Neural progenitor cell (in vitro differentiated cells): ENCODE results near the gene S100PBP. TPM values are rescaled to one million over a fixed set of nuclear protein-coding genes. Genes with fewer than 3 reads are reported as not detected.

Source experiments
- DNase-seq: peaks from one replicate; pipeline ENCODE4 v3.0.0-alpha.2; 2016; ENCODE audit warnings: low spot score
- H2AFZ ChIP-seq: fragments of 200-600 bp; sonication (generic); replicated peaks from 2 replicates; pipeline ENCODE4 v1.6.1; 2016; ENCODE audit warnings: antibody characterized with exemption
- H3F3A ChIP-seq: fragments of 200-600 bp; sonication (generic); 2 replicates; pipeline ENCODE4 v1.6.1; 2016; ENCODE audit warnings: antibody characterized with exemption, low read depth
- H3K27ac ChIP-seq: fragments of 200-600 bp; sonication (generic); 2 replicates; pipeline ENCODE4 v1.5.1; 2016; ENCODE audit warnings: mild to moderate bottlenecking
- H3K27me3 ChIP-seq: fragments of 200-600 bp; sonication (generic); 2 replicates; pipeline ENCODE4 v1.6.1; 2016; ENCODE audit warnings: mild to moderate bottlenecking, moderate library complexity
- H3K36me3 ChIP-seq: fragments of 200-600 bp; sonication (generic); 2 replicates; pipeline ENCODE4 v1.5.1; 2016
- H3K4me1 ChIP-seq: fragments of 200-600 bp; sonication (generic); 2 replicates; pipeline ENCODE4 v1.6.1; 2016; ENCODE audit warnings: mixed run types
- H3K4me2 ChIP-seq: fragments of 200-600 bp; sonication (generic); 2 replicates; pipeline ENCODE4 v1.6.1; 2016
- H3K4me3 ChIP-seq: fragments of 200-600 bp; sonication (generic); 2 replicates; pipeline ENCODE4 v1.5.1; 2016
- H3K79me2 ChIP-seq: fragments of 200-600 bp; sonication (generic); 2 replicates; pipeline ENCODE4 v1.6.1; 2016; ENCODE audit warnings: low read depth
- H3K9ac ChIP-seq: fragments of 200-600 bp; sonication (generic); 2 replicates; pipeline ENCODE4 v1.6.1; 2016
- H3K9me3 ChIP-seq: fragments of 200-600 bp; sonication (generic); 2 replicates; pipeline ENCODE4 v1.5.1; 2016; ENCODE audit warnings: low read depth
- H4K20me1 ChIP-seq: fragments of 200-600 bp; sonication (generic); 2 replicates; pipeline ENCODE4 v1.6.1; 2016; ENCODE audit warnings: low read depth
- H3K27ac Mint-ChIP-seq: 3 replicates; pipeline ENCODE4 v1.8.0; 2021; ENCODE audit warnings: mixed read lengths
- H3K27me3 Mint-ChIP-seq: 2 replicates; pipeline ENCODE4 v1.8.0; 2022; ENCODE audit warnings: low read depth, mild to moderate bottlenecking, inconsistent platforms, moderate library complexity, mixed read lengths; ENCODE audit not compliant: insufficient read depth
- H3K36me3 Mint-ChIP-seq: 3 replicates; pipeline ENCODE4 v1.8.0; 2021; ENCODE audit warnings: mixed read lengths
- H3K4me1 Mint-ChIP-seq: 3 replicates; pipeline ENCODE4 v1.8.0; 2021; ENCODE audit warnings: mixed read lengths
- H3K4me3 Mint-ChIP-seq: 3 replicates; pipeline ENCODE4 v1.8.0; 2021; ENCODE audit warnings: mild to moderate bottlenecking, moderate library complexity, mixed read lengths
- H3K9me3 Mint-ChIP-seq: 3 replicates; pipeline ENCODE4 v1.8.0; 2020; ENCODE audit warnings: mixed read lengths
- CTCF ChIP-seq: fragments of 200-600 bp; sonication (generic); IDR thresholded peaks from 2 replicates; pipeline ENCODE4 v1.5.1; 2017; ENCODE audit warnings: antibody characterized with exemption, mild to moderate bottlenecking
- EZH2 ChIP-seq: fragments of 200-600 bp; sonication (generic); IDR thresholded peaks from 2 replicates; pipeline ENCODE4 v1.6.1; 2017; ENCODE audit warnings: antibody characterized with exemption, mild to moderate bottlenecking, moderate library complexity
- EZH2phosphoT487 ChIP-seq: fragments of 200-600 bp; sonication (generic); IDR thresholded peaks from 2 replicates; pipeline ENCODE4 v1.6.1; 2017; ENCODE audit warnings: antibody characterized with exemption
- total RNA-seq: library from RNA; depleted of rRNA; stranded (reverse); fragments of >200 nt; gene quantifications from 2 replicates; pipeline ENCODE4 v1.2.3, GENCODE V29; 2015; ENCODE audit warnings: low replicate concordance

S100PBP gene
- total RNA-seq, 1 donor from 2014 or later = 107 TPM

GRCh38 chr1:32886004-32886827 lies 68.8 kb downstream of the S100PBP start, which contains the start of gene HPCA:
TSS of gene HPCA (plus strand) at chr1:32886491. CDS start at chr1:32888899, 2,408 bp downstream.
- H3K4me2 ChIP-seq = peak within 1 kb of the TSS; percentile 78
- H3K27ac Mint-ChIP-seq = no peak within 1 kb of the TSS

GRCh38 chr1:32886828-32887414 lies 69.5 kb downstream of the S100PBP start:
- Histone ChIP-seq H3K9ac (no peak overlapping the region), H3K27ac (no peak overlapping the region), H3K36me3 (no peaks in the 10 kb centered on the region), H3F3A (no peaks in the 10 kb centered on the region), H3K79me2 (no peaks in the 10 kb centered on the region), H4K20me1 (peaks cover 46% of the 10 kb centered on the region), H3K4me3 (no peak overlapping the region), H2AFZ (no peak overlapping the region), H3K4me1 (peaks cover 16% of the 10 kb centered on the region), H3K4me2 (no peak overlapping the region), H3K27me3 (peaks cover 75% of the 10 kb centered on the region), H3K9me3 (no peaks in the 10 kb centered on the region)
- no peak for DNase-seq
- Mint-ChIP-seq H3K4me3 (no peak overlapping the region), H3K4me1 (peaks cover 15% of the 10 kb centered on the region), H3K27me3 (peaks cover 51% of the 10 kb centered on the region), H3K36me3 (no peaks in the 10 kb centered on the region), H3K27ac (no peak overlapping the region), H3K9me3 (no peaks in the 10 kb centered on the region)
- TF ChIP-seq EZH2 (no peak), CTCF (no peak)

More at GRCh38 chr1:32886004-32886827, 68.8 kb downstream of the S100PBP start, which contains the start of gene HPCA:
- no peaks in the 10 kb centered on the region for H3K9me3 ChIP-seq
- H3K36me3 Mint-ChIP-seq = no peaks in the 10 kb centered on the region
- no peak within 1 kb of the TSS for H2AFZ ChIP-seq
- peaks cover 68% of the 10 kb centered on the region for H3K27me3 ChIP-seq
- TF ChIP-seq CTCF (peak; percentile 91), EZH2phosphoT487 (no peak)
- H3K9ac ChIP-seq = no peak within 1 kb of the TSS
- H3K27me3 Mint-ChIP-seq = peaks cover 53% of the 10 kb centered on the region
- DNase-seq = peak; percentile 96
- H3F3A ChIP-seq = no peaks in the 10 kb centered on the region
- peak within 1 kb of the TSS; percentile 41 for H3K4me3 ChIP-seq
- H3K36me3 ChIP-seq = no peaks in the 10 kb centered on the region
- peaks cover 14% of the 10 kb centered on the region for H3K4me1 Mint-ChIP-seq
- peaks cover 45% of the 10 kb centered on the region for H4K20me1 ChIP-seq
- no peak within 1 kb of the TSS for H3K27ac ChIP-seq
- H3K79me2 ChIP-seq = no peaks in the 10 kb centered on the region
- H3K9me3 Mint-ChIP-seq = no peaks in the 10 kb centered on the region
- H3K4me1 ChIP-seq = peaks cover 16% of the 10 kb centered on the region
- H3K4me3 Mint-ChIP-seq = peak within 1 kb of the TSS; percentile 58

GRCh38 chr1:32887623-32888022 lies 70.2 kb downstream of the S100PBP start:
- H4K20me1 ChIP-seq = peaks cover 53% of the 10 kb centered on the region
- no peaks in the 10 kb centered on the region for H3K79me2 ChIP-seq
- H3K9me3 Mint-ChIP-seq = no peaks in the 10 kb centered on the region
- no peaks in the 10 kb centered on the region for H3K36me3 ChIP-seq
- H3K36me3 Mint-ChIP-seq = no peaks in the 10 kb centered on the region
- H3F3A ChIP-seq = peaks cover 4% of the 10 kb centered on the region
- TF ChIP-seq CTCF (no peak), EZH2phosphoT487 (no peak), EZH2 (no peak)
- H3K9me3 ChIP-seq = no peaks in the 10 kb centered on the region
- no peak overlapping the region for H3K4me2 ChIP-seq
- DNase-seq = no peak
- no peak overlapping the region for H3K4me3 Mint-ChIP-seq
- H3K4me1 Mint-ChIP-seq = peaks cover 20% of the 10 kb centered on the region
- no peak overlapping the region for H2AFZ ChIP-seq
- no peak overlapping the region for H3K27ac Mint-ChIP-seq
- H3K4me3 ChIP-seq = no peak overlapping the region
- no peak overlapping the region for H3K27ac ChIP-seq
- H3K4me1 ChIP-seq = peaks cover 10% of the 10 kb centered on the region
- H3K27me3 ChIP-seq = peaks cover 82% of the 10 kb centered on the region
- peaks cover 54% of the 10 kb centered on the region for H3K27me3 Mint-ChIP-seq
- H3K9ac ChIP-seq = no peak overlapping the region
